MM.1S (cell line): Measurements from ENCODE around the gene CDT1.

Experiments
- CTCF ChIP-seq: fragments of 300-600 bp; sonication (generic); IDR thresholded peaks from 2 replicates; pipeline ENCODE4 v1.5.1; 2016; ENCODE audit warnings: antibody characterized with exemption, low read length, mixed read lengths
- EZH2phosphoT487 ChIP-seq: fragments of 300-600 bp; sonication (generic); IDR thresholded peaks from 2 replicates; pipeline ENCODE4 v1.6.1; 2018; ENCODE audit warnings: antibody characterized with exemption, low read length

GRCh38 chr16:88850531-88851199, 47.1 kb downstream of the CDT1 start:
- TF ChIP-seq EZH2phosphoT487 = no peak
- TF ChIP-seq CTCF = no peak
